MCF 10A (cell line): Measurements from ENCODE around the gene PIK3C2G. TPM values are rescaled to one million over a fixed set of nuclear protein-coding genes. Genes with fewer than 3 reads are reported as not detected.

Experiments
- BruUV-seq: library from RNA; stranded (reverse); fragments of 400-500 nt; replicated peaks from 2 replicates; lab custom pipeline; 2021; lab: Mats Ljungman, UMichigan
- CTCF ChIA-PET: fragments of 300-600 bp; sonication (Branson Sonifier 250); formaldehyde crosslinking; extraction: SDS; loops from one replicate; lab custom pipeline; 2021; ENCODE audit warnings: antibody characterized with exemption, inconsistent platforms; lab: Yijun Ruan, JAX
- POLR2A ChIA-PET: fragments of 300-600, 350-650 bp; sonication (Branson Sonifier 250); formaldehyde crosslinking; extraction: SDS; loops from one replicate; lab custom pipeline; 2020; ENCODE audit warnings: antibody characterized with exemption, inconsistent platforms; lab: Yijun Ruan, JAX
- DNase-seq: peaks from one replicate; pipeline ENCODE4 v3.0.0-alpha.2; 2018; ENCODE audit not compliant: unreplicated experiment
- H3K27ac Mint-ChIP-seq: one replicate; pipeline ENCODE4 v1.8.0; 2022; ENCODE audit warnings: mild to moderate bottlenecking, low read depth, mixed read lengths; ENCODE audit not compliant: unreplicated experiment
- H3K27me3 Mint-ChIP-seq: one replicate; pipeline ENCODE4 v1.8.0; 2022; ENCODE audit warnings: mixed read lengths; ENCODE audit not compliant: insufficient read depth, unreplicated experiment
- H3K36me3 Mint-ChIP-seq: one replicate; pipeline ENCODE4 v1.8.0; 2022; ENCODE audit warnings: mild to moderate bottlenecking, moderate library complexity, mixed read lengths; ENCODE audit not compliant: insufficient read depth, unreplicated experiment
- H3K4me1 Mint-ChIP-seq: one replicate; pipeline ENCODE4 v1.8.0; 2022; ENCODE audit warnings: mixed read lengths; ENCODE audit not compliant: insufficient read depth, unreplicated experiment
- H3K4me3 Mint-ChIP-seq: one replicate; pipeline ENCODE4 v1.8.0; 2022; ENCODE audit warnings: mild to moderate bottlenecking, moderate library complexity, mixed read lengths; ENCODE audit not compliant: unreplicated experiment
- H3K9me3 Mint-ChIP-seq: one replicate; pipeline ENCODE4 v1.8.0; 2022; ENCODE audit warnings: mixed read lengths; ENCODE audit not compliant: unreplicated experiment
- intact Hi-C: fragments of 100-400 bp; cut with micrococcal nuclease; formaldehyde crosslinking; loops from 2 replicates; pipeline ENCODE4 v1.14.1; 2022
- total RNA-seq: library from RNA; stranded (reverse); gene quantifications from 2 replicates; pipeline ENCODE4 v1.2.3, GENCODE V29; 2022
- TF ChIP-seq, protein P1 (sequence below): fragments of 200-600 bp; IDR thresholded peaks from one replicate; pipeline ENCODE4 v1.8.0; 2022; ENCODE audit warnings: antibody characterized with exemption, mild to moderate bottlenecking; ENCODE audit not compliant: unreplicated experiment

Gene PIK3C2G
- total RNA-seq, 1 experiment from 2014 or later: 10.6 TPM

DNA sequence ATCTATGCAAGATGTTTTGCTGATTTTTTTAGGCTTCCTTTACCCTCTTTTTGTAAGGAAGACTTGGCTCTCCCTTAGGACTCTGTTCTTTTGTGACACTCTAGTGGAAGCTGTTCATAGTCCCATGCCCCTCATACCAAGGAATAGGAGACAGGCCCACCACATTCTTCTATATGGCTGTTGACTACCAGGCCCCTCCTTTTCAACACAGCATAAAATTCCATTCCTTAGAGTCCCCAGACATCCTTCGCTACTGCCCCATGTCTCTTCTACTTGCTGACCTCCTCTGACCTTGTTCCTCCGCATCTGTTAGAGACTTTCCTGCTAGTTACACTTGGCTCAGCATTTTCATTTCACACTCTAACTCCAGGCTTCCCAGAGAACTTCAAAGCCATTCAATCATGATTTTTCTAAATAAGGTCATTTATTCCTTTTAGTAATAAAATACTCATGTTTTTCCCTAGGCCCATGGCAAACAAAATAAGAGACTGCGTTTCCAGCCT, 9.7 kb downstream of the PIK3C2G start:
- peaks cover 23% of the 10 kb centered on the region for H3K4me1 Mint-ChIP-seq
- no peak for DNase-seq
- no peaks in the 10 kb centered on the region for H3K27me3 Mint-ChIP-seq
- BruUV-seq: no TSS peak
- H3K9me3 Mint-ChIP-seq: peaks cover 14% of the 10 kb centered on the region
- ChIA-PET CTCF (interaction anchor here (0.6 to 1.0 kb wide), 3 partner anchors 9 to 861 kb away, joined by 3 to 5 read pairs (median 3); no protein-coding TSS in a partner anchor), POLR2A (interaction anchor here (11.8 to 15.1 kb wide), 2 partner anchors 10 to 22 kb away, joined by 117 to 443 read pairs; partner anchors contain the start of gene PIK3C2G)
- TF ChIP-seq, protein P1, sequence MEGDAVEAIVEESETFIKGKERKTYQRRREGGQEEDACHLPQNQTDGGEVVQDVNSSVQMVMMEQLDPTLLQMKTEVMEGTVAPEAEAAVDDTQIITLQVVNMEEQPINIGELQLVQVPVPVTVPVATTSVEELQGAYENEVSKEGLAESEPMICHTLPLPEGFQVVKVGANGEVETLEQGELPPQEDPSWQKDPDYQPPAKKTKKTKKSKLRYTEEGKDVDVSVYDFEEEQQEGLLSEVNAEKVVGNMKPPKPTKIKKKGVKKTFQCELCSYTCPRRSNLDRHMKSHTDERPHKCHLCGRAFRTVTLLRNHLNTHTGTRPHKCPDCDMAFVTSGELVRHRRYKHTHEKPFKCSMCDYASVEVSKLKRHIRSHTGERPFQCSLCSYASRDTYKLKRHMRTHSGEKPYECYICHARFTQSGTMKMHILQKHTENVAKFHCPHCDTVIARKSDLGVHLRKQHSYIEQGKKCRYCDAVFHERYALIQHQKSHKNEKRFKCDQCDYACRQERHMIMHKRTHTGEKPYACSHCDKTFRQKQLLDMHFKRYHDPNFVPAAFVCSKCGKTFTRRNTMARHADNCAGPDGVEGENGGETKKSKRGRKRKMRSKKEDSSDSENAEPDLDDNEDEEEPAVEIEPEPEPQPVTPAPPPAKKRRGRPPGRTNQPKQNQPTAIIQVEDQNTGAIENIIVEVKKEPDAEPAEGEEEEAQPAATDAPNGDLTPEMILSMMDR: no peak
- peaks cover 6% of the 10 kb centered on the region for H3K36me3 Mint-ChIP-seq
- intact Hi-C loops: no loop called here
- H3K27ac Mint-ChIP-seq: peak overlapping the region; percentile 33
- peak overlapping the region; percentile 3 for H3K4me3 Mint-ChIP-seq

DNA sequence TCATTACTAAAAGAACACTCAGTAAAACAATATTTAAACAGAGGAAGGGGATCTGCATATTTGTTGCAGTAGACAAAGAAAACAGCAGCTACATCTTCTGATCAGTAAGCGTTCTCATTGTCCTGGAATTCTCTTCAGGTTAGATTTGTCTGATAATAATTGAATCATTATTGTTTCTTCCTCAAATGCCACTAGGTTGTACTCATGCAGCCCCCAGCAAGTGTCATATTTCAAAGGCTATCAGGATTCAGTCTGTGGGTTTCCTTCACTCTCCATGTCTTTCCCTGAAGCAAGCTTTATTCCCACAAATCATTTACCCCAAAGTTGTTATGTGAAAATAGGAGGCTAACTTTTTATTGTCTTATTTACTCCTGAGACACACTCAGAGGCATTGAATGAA, 14.7 kb downstream of the PIK3C2G start:
- no TSS peak for BruUV-seq
- TF ChIP-seq, protein P1: no peak
- no peak for DNase-seq
- intact Hi-C loops: no loop called here
- peaks cover 33% of the 10 kb centered on the region for H3K4me1 Mint-ChIP-seq
- CTCF ChIA-PET: interaction anchor here (0.6 to 2.3 kb wide), 5 partner anchors 12 to 776 kb away, joined by 3 to 11 read pairs (median 3); no protein-coding TSS in a partner anchor
- peaks cover 11% of the 10 kb centered on the region for H3K36me3 Mint-ChIP-seq
- peak overlapping the region; percentile 63 for H3K27ac Mint-ChIP-seq
- POLR2A ChIA-PET: interaction anchor here (0.6 to 11.8 kb wide), 5 partner anchors 8 to 1237 kb away, joined by 3 to 117 read pairs (median 6); partner anchors contain the start of gene PIK3C2G
- H3K9me3 Mint-ChIP-seq: peaks cover 22% of the 10 kb centered on the region
- no peaks in the 10 kb centered on the region for H3K27me3 Mint-ChIP-seq
- no peak overlapping the region for H3K4me3 Mint-ChIP-seq

DNA sequence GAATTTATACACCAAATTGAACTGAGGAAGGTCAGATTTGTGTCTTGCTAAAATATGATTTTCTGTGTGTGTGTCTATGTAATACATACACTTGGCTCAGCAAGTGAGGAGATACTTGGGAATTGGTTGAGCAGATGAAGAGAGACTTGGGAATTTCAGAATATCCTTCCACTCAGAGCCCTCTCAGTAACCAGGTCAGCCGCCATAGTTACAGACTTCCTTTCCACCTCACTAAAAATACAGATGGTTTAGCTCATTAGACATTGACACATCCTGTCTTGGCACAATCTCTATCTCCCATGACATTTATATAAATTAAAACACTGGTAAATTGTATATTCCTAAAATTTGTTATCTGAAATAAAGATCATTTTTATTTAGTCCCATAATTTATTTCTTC, 15.9 kb downstream of the PIK3C2G start:
- intact Hi-C loops: no loop called here
- Mint-ChIP-seq H3K27me3 (no peaks in the 10 kb centered on the region), H3K4me1 (peaks cover 24% of the 10 kb centered on the region), H3K36me3 (peaks cover 12% of the 10 kb centered on the region), H3K4me3 (no peak overlapping the region), H3K9me3 (peaks cover 23% of the 10 kb centered on the region), H3K27ac (no peak overlapping the region)
- BruUV-seq: no TSS peak
- ChIA-PET POLR2A (interaction anchor here (0.8 to 11.8 kb wide), 4 partner anchors 8 to 16 kb away, joined by 4 to 117 read pairs (median 36); partner anchors contain the start of gene PIK3C2G), CTCF (interaction anchor here (1.3 to 2.3 kb wide), 3 partner anchors 16 to 42 kb away, joined by 3 to 11 read pairs (median 8); no protein-coding TSS in a partner anchor)
- no peak for DNase-seq
- TF ChIP-seq, protein P1: no peak

DNA sequence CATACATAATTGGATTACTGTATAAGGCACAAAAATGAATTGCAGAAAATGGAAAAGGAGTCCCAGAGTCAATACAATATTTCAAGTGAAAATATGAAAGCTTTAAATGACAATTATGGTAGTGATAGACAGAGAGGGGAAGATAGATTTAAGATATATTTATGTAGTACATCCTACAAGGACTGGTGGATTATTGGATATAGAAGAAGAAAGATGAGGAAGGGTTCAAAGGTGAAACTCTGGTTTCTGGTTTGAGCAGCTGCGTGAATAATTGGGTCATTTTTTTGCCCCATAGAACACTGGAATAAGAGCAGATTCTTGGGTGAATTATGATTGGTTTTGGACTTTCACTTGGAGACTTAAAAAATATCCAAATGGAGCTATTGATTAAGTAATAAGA, 19.4 kb downstream of the PIK3C2G start:
- no peak for DNase-seq
- Mint-ChIP-seq H3K27me3 (no peaks in the 10 kb centered on the region), H3K4me1 (peaks cover 15% of the 10 kb centered on the region), H3K27ac (no peak overlapping the region), H3K4me3 (no peak overlapping the region), H3K36me3 (peaks cover 14% of the 10 kb centered on the region), H3K9me3 (peaks cover 25% of the 10 kb centered on the region)
- CTCF ChIA-PET: no interaction called here
- TF ChIP-seq, protein P1: no peak
- POLR2A ChIA-PET: interaction anchor here (1.4 kb wide), 2 partner anchors 9 to 13 kb away, joined by 4 to 7 read pairs; no protein-coding TSS in a partner anchor
- intact Hi-C loops: no loop called here
- BruUV-seq: no TSS peak
